HCT116 (cell line): ENCODE data around the gene ARMH3. TPM values are rescaled to one million over a fixed set of nuclear protein-coding genes. Genes with fewer than 3 reads are reported as not detected.

ENCODE experiments used
- ATAC-seq: fragments of 200-7000 bp; cut with Tn5 transposase; 2 replicates; pipeline ENCODE4 v1.9.1; 2020; ENCODE audit warnings: mild to moderate bottlenecking, moderate library complexity
- BruUV-seq: library from RNA; stranded (reverse); fragments of 400-500 nt; replicated peaks from 2 replicates; lab custom pipeline; 2021; lab: Mats Ljungman, UMichigan
- CTCF ChIA-PET: fragments of 300-600 bp; sonication (Branson Sonifier 250); formaldehyde crosslinking; loops from one replicate; lab custom pipeline; 2021; ENCODE audit warnings: antibody characterized with exemption; lab: Charles Lee
- POLR2A ChIA-PET: fragments of 300-600, 350-600 bp; sonication (Branson Sonifier 250); formaldehyde crosslinking; loops from one replicate; lab custom pipeline; 2021; ENCODE audit warnings: antibody characterized with exemption; lab: Charles Lee
- RAD21 ChIA-PET, 2 experiments: fragments of 300-600 bp; sonication (Branson Sonifier 250); formaldehyde crosslinking; loops; one replicate each; lab custom pipeline; 2023; ENCODE audit warnings: low total read pairs in 2 of 2; ENCODE audit not compliant: uncharacterized antibody in 2 of 2, unreplicated experiment in 2 of 2, low non-redundant PET in 1 of 2; lab: Charles Lee
- DNase-seq: peaks from one replicate; pipeline ENCODE4 v3.0.0-alpha.2; 2010; ENCODE audit warnings: low read depth, low spot score
- H2AFZ ChIP-seq: fragments of 200-600 bp; shearing (Covaris generic), sonication (generic); 2 replicates; pipeline ENCODE4 v1.6.1; 2017; ENCODE audit warnings: low read depth, mixed run types, mixed read lengths, antibody characterized with exemption, low read length; ENCODE audit not compliant: poor library complexity, severe bottlenecking
- H3K27ac ChIP-seq: 2 replicates; pipeline ENCODE4 v1.5.1; 2012; ENCODE audit warnings: low read depth, low read length
- H3K27me3 ChIP-seq: fragments of 200-600 bp; sonication (generic); 2 replicates; pipeline ENCODE4 v1.6.1; 2016; ENCODE audit warnings: mixed run types, low read length, mixed read lengths; ENCODE audit not compliant: insufficient read depth
- H3K36me3 ChIP-seq, 2 experiments: fragments of 200-500 bp in 1 of 2; fragments of 200-600 bp in 1 of 2; sonication (Bioruptor generic) in 1 of 2; sonication (generic) in 1 of 2; 2 replicates each; pipeline versions ENCODE4 v1.5.1 to v1.6.1; 2014 to 2016; ENCODE audit warnings: low read length in 2 of 2, inconsistent platforms in 1 of 2, mixed read lengths in 1 of 2, mixed run types in 1 of 2; ENCODE audit not compliant: insufficient read depth in 2 of 2, control insufficient read depth in 1 of 2
- H3K4me1 ChIP-seq, 2 experiments: fragments of 200-600 bp in 1 of 2; sonication (generic) in 1 of 2; 2 replicates each; pipeline versions ENCODE4 v1.5.1 to v1.6.1; 2012 to 2017; ENCODE audit warnings: low read length in 2 of 2, inconsistent platforms in 1 of 2, mild to moderate bottlenecking in 1 of 2, mixed read lengths in 1 of 2, mixed run types in 1 of 2, moderate library complexity in 1 of 2; ENCODE audit not compliant: insufficient read depth in 2 of 2, control insufficient read depth in 1 of 2
- H3K4me2 ChIP-seq: fragments of 200-600 bp; sonication (generic); 2 replicates; pipeline ENCODE4 v1.6.1; 2017; ENCODE audit warnings: mixed run types, low read length, mixed read lengths
- H3K4me3 ChIP-seq, 2 experiments: fragments of 200-600 bp in 1 of 2; sonication (generic) in 1 of 2; replicated peaks in 1 of 2; 2 replicates each; pipeline ENCODE4 v1.5.1; 2011 to 2016; ENCODE audit warnings: low read length in 2 of 2, control low read depth in 1 of 2, low read depth in 1 of 2, mild to moderate bottlenecking in 1 of 2, mixed read lengths in 1 of 2, mixed run types in 1 of 2
- H3K79me2 ChIP-seq: fragments of 200-600 bp; sonication (generic); 2 replicates; pipeline ENCODE4 v1.6.1; 2017; ENCODE audit warnings: mild to moderate bottlenecking, mixed run types, low read length, moderate library complexity, mixed read lengths; ENCODE audit not compliant: insufficient read depth
- H3K9ac ChIP-seq: fragments of 200-600 bp; sonication (generic); 2 replicates; pipeline ENCODE4 v1.6.1; 2016; ENCODE audit warnings: low read length, mixed read lengths
- H3K9me2 ChIP-seq: fragments of 200-600 bp; sonication (generic), shearing (Covaris generic); 2 replicates; pipeline ENCODE4 v1.6.1; 2017; ENCODE audit warnings: mixed run types, mild to moderate bottlenecking, moderate library complexity; ENCODE audit not compliant: insufficient read depth
- H3K9me3 ChIP-seq, 2 experiments: fragments of 200-500 bp in 1 of 2; fragments of 200-600 bp in 1 of 2; sonication (Bioruptor generic) in 1 of 2; sonication (generic) in 1 of 2; 2 replicates each; pipeline ENCODE4 v1.6.1; 2014 to 2017; ENCODE audit warnings: low read length in 2 of 2, mixed read lengths in 2 of 2, inconsistent platforms in 1 of 2, low read depth in 1 of 2, mild to moderate bottlenecking in 1 of 2, mixed run types in 1 of 2, moderate library complexity in 1 of 2; ENCODE audit not compliant: control insufficient read depth in 1 of 2, insufficient read depth in 1 of 2
- H4K20me1 ChIP-seq: fragments of 200-600 bp; sonication (generic), shearing (Covaris generic); 2 replicates; pipeline ENCODE4 v1.6.1; 2017; ENCODE audit warnings: mixed run types, mild to moderate bottlenecking, moderate library complexity; ENCODE audit not compliant: insufficient read depth
- CBX3 ChIP-seq: IDR thresholded peaks from 2 replicates; pipeline ENCODE4 v1.6.1; 2012; ENCODE audit warnings: low read depth
- ELF1 ChIP-seq: IDR thresholded peaks from 2 replicates; pipeline ENCODE4 v1.6.1; 2012; ENCODE audit warnings: low read depth, borderline replicate concordance
- EZH2phosphoT487 ChIP-seq: fragments of 200-600 bp; IDR thresholded peaks from 2 replicates; pipeline ENCODE4 v1.6.1; 2018; ENCODE audit warnings: antibody characterized with exemption, borderline replicate concordance
- POLR2A ChIP-seq: IDR thresholded peaks from 2 replicates; pipeline ENCODE4 v1.7.0; 2011; ENCODE audit warnings: borderline replicate concordance; ENCODE audit not compliant: insufficient read depth, insufficient read length; ENCODE audit errors: extremely low read depth
- RAD21 ChIP-seq: IDR thresholded peaks from 2 replicates; pipeline ENCODE4 v1.6.1; 2012; ENCODE audit warnings: low read depth, mild to moderate bottlenecking
- REST ChIP-seq: IDR thresholded peaks from 2 replicates; pipeline ENCODE4 v1.6.1; 2012; ENCODE audit warnings: low read depth
- ZFX ChIP-seq: fragments of 450-650 bp; IDR thresholded peaks from 2 replicates; pipeline ENCODE4 v1.6.1; 2017
- intact Hi-C: fragments of 100-400 bp; cut with micrococcal nuclease; formaldehyde crosslinking; loops from 2 replicates; pipeline ENCODE4 v1.10.0; 2022
- total RNA-seq: library from RNA; stranded (reverse); gene quantifications from one replicate; pipeline ENCODE4 v1.2.1, GENCODE V29; 2021; ENCODE audit not compliant: unreplicated experiment
- TF ChIP-seq, protein P1 (sequence below): IDR thresholded peaks from 2 replicates; pipeline ENCODE4 v1.6.1; 2012
- TF ChIP-seq, protein P2 (sequence below), 3 experiments: fragments of 200-600 bp in 1 of 3; sonication (generic) in 1 of 3; IDR thresholded peaks in 2 of 3; conservative IDR thresholded peaks in 1 of 3; 2 replicates each; pipeline ENCODE4 v1.5.1; 2012 to 2017; ENCODE audit warnings: low read depth in 2 of 3, low read length in 2 of 3, antibody characterized with exemption in 1 of 3, borderline replicate concordance in 1 of 3, control low read depth in 1 of 3, mild to moderate bottlenecking in 1 of 3, mixed read lengths in 1 of 3, mixed run types in 1 of 3, moderate library complexity in 1 of 3; ENCODE audit not compliant: insufficient read depth in 1 of 3
- TF ChIP-seq, protein P3 (sequence below): IDR thresholded peaks from 2 replicates; pipeline ENCODE4 v1.6.1; 2011; ENCODE audit warnings: mild to moderate bottlenecking, low read length, moderate library complexity; ENCODE audit not compliant: insufficient replicate concordance; ENCODE audit errors: extremely low read depth

Gene ARMH3
- total RNA-seq, 1 experiment from 2014 or later = 30.4 TPM

- Histone ChIP-seq H3K27me3 (no peaks in the 10 kb centered on the region), H3K36me3 (no peaks in the 10 kb centered on the region), H3K27ac (no peak overlapping the region), H4K20me1 (no peaks in the 10 kb centered on the region), H3K9ac (no peak overlapping the region), H2AFZ (no peak overlapping the region), H3K9me3 (no peaks in the 10 kb centered on the region), H3K4me1 (no peaks in the 10 kb centered on the region), H3K4me3 (no peak overlapping the region), H3K4me2 (no peak overlapping the region), H3K9me2 (peaks cover 5% of the 10 kb centered on the region), H3K79me2 (no peaks in the 10 kb centered on the region)
- ChIA-PET CTCF (interaction anchor here (0.6 to 2.3 kb wide), 3 partner anchors 12 to 108 kb away, joined by 4 to 8 read pairs (median 5); no protein-coding TSS in a partner anchor), POLR2A (no interaction called here), RAD21 (no interaction called here)
- ATAC-seq (no peak), DNase-seq (no peak)
- TF ChIP-seq ELF1 (no peak), ZFX (peak; percentile 10; the same call in 1 of the 2 replicates), EZH2phosphoT487 (no peak)
- BruUV-seq = no TSS peak
- intact Hi-C loops = no loop called here
Measured at GRCh38 chr10:101902032-101902819, 153.7 kb downstream of the ARMH3 start.

- RAD21 ChIA-PET = no interaction called here
Measured at GRCh38 chr10:101901340-101901739, 154.6 kb downstream of the ARMH3 start.

More at GRCh38 chr10:101901340-101901739, 154.6 kb downstream of the ARMH3 start:
- H3K4me3 ChIP-seq = no peak overlapping the region
- H3K4me2 ChIP-seq = no peak overlapping the region
- H3K27ac ChIP-seq = no peak overlapping the region
- intact Hi-C loops = no loop called here
- no peaks in the 10 kb centered on the region for H3K4me1 ChIP-seq
- ChIA-PET POLR2A (no interaction called here), CTCF (interaction anchor here (0.6 to 2.3 kb wide), 3 partner anchors 11 to 109 kb away, joined by 4 to 8 read pairs (median 5); no protein-coding TSS in a partner anchor)
- peaks cover 5% of the 10 kb centered on the region for H3K9me2 ChIP-seq
- no peak overlapping the region for H2AFZ ChIP-seq
- no peak for ATAC-seq
- no peak overlapping the region for H3K9ac ChIP-seq
- no peaks in the 10 kb centered on the region for H4K20me1 ChIP-seq
- no peaks in the 10 kb centered on the region for H3K27me3 ChIP-seq
- H3K79me2 ChIP-seq = no peaks in the 10 kb centered on the region
- TF ChIP-seq, protein P1, sequence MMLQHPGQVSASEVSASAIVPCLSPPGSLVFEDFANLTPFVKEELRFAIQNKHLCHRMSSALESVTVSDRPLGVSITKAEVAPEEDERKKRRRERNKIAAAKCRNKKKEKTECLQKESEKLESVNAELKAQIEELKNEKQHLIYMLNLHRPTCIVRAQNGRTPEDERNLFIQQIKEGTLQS = no peak
- TF ChIP-seq EZH2phosphoT487 (no peak), REST (no peak), RAD21 (no peak), ELF1 (no peak), POLR2A (no peak), CBX3 (no peak)
- TF ChIP-seq, protein P2, sequence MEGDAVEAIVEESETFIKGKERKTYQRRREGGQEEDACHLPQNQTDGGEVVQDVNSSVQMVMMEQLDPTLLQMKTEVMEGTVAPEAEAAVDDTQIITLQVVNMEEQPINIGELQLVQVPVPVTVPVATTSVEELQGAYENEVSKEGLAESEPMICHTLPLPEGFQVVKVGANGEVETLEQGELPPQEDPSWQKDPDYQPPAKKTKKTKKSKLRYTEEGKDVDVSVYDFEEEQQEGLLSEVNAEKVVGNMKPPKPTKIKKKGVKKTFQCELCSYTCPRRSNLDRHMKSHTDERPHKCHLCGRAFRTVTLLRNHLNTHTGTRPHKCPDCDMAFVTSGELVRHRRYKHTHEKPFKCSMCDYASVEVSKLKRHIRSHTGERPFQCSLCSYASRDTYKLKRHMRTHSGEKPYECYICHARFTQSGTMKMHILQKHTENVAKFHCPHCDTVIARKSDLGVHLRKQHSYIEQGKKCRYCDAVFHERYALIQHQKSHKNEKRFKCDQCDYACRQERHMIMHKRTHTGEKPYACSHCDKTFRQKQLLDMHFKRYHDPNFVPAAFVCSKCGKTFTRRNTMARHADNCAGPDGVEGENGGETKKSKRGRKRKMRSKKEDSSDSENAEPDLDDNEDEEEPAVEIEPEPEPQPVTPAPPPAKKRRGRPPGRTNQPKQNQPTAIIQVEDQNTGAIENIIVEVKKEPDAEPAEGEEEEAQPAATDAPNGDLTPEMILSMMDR (IDR thresholded peaks at IDR 0.05 in 2 of 3, conservative IDR thresholded peaks at IDR 0.05 in 1 of 3; ENCODE audit: borderline replicate concordance in 1 of 3, insufficient read depth in 1 of 3, low read depth in 2 of 3, low read length in 2 of 3) = no peak
- TF ChIP-seq, protein P3, sequence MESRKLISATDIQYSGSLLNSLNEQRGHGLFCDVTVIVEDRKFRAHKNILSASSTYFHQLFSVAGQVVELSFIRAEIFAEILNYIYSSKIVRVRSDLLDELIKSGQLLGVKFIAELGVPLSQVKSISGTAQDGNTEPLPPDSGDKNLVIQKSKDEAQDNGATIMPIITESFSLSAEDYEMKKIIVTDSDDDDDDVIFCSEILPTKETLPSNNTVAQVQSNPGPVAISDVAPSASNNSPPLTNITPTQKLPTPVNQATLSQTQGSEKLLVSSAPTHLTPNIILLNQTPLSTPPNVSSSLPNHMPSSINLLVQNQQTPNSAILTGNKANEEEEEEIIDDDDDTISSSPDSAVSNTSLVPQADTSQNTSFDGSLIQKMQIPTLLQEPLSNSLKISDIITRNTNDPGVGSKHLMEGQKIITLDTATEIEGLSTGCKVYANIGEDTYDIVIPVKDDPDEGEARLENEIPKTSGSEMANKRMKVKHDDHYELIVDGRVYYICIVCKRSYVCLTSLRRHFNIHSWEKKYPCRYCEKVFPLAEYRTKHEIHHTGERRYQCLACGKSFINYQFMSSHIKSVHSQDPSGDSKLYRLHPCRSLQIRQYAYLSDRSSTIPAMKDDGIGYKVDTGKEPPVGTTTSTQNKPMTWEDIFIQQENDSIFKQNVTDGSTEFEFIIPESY = no peak
- H3K36me3 ChIP-seq = no peaks in the 10 kb centered on the region
- H3K9me3 ChIP-seq = no peaks in the 10 kb centered on the region
- no peak for DNase-seq
- BruUV-seq = no TSS peak
